Measurements from ENCODE around the gene NPTX2. TPM values are rescaled to one million over a fixed set of nuclear protein-coding genes. Genes with fewer than 3 reads are reported as not detected.

Gene NPTX2
- polyA plus RNA-seq, 1 donor from 2014 or later, result 0.98 TPM

DNA sequence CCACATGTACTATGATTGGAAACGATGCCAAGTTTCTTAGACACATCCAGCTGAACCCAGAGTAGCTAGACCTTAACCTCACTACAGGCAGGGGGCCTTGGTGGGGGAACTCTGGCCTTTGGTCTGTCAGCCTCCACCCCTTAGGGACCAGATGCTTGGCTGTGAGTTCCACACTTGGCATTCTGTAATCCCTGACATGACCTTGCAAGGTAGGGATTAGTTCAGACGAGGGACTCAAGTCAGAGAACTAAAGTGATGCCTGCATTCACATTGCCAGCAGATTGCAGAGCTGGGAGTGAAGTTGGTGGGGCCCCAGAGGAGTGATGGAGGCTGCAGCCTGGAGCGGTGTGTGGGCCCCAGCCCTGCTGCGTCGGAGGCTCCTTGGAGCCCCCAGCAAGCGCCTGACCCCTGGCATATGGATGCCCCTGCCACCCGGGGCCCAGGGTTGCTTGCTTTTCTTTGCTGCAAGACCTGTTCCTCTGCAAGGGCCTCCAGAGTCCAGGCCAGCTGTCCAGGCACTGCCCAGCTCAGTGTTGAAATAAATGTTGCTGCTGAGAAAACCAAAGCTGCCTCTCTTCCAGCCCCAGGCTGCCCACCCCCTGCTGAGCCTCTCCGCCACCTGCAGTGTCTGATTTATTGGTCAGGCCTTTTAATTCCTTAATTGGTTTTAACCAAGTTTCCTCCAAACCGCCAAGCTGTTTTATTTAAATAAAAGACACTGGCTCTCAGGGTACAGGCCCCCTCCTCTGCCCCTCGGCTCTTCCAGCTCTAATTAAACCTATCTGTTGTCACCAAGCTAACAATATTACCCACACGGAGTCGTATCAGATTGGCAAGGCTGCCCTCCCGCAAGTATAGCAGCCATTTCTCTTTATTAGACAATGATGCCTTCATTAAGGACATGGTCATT, 4.7 kb downstream of the NPTX2 start:
- H3K4me3 ChIP-seq (ENCODE audit: low read length), result no peak overlapping the region
- H2AFZ ChIP-seq (ENCODE audit: low read depth, low read length), result no peak overlapping the region
- no peak overlapping the region for H3K27ac ChIP-seq (ENCODE audit: low read length)
- no peaks in the 10 kb centered on the region for H3K9me2 ChIP-seq (ENCODE audit: insufficient read depth, low read length)
- H3K27me3 ChIP-seq (ENCODE audit: insufficient read depth, low read depth, low read length), result peaks cover 35% of the 10 kb centered on the region
- TF ChIP-seq EP300 (conservative IDR thresholded peaks at IDR 0.05; ENCODE audit: poor library complexity, severe bottlenecking) (no peak), TAF1 (IDR thresholded peaks at IDR 0.05; ENCODE audit: low read depth) (no peak), SMC3 (conservative IDR thresholded peaks at IDR 0.05; ENCODE audit: poor library complexity) (no peak), EZH2 (IDR thresholded peaks at IDR 0.05; ENCODE audit: borderline replicate concordance, insufficient read depth, low read length, poor library complexity, severe bottlenecking) (no peak), POLR2AphosphoS5 (IDR thresholded peaks at IDR 0.05) (no peak), MXI1 (conservative IDR thresholded peaks at IDR 0.05; ENCODE audit: poor library complexity, severe bottlenecking) (no peak), RAD21 (conservative IDR thresholded peaks at IDR 0.05) (no peak)
- TF ChIP-seq, protein P1, sequence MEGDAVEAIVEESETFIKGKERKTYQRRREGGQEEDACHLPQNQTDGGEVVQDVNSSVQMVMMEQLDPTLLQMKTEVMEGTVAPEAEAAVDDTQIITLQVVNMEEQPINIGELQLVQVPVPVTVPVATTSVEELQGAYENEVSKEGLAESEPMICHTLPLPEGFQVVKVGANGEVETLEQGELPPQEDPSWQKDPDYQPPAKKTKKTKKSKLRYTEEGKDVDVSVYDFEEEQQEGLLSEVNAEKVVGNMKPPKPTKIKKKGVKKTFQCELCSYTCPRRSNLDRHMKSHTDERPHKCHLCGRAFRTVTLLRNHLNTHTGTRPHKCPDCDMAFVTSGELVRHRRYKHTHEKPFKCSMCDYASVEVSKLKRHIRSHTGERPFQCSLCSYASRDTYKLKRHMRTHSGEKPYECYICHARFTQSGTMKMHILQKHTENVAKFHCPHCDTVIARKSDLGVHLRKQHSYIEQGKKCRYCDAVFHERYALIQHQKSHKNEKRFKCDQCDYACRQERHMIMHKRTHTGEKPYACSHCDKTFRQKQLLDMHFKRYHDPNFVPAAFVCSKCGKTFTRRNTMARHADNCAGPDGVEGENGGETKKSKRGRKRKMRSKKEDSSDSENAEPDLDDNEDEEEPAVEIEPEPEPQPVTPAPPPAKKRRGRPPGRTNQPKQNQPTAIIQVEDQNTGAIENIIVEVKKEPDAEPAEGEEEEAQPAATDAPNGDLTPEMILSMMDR (IDR thresholded peaks at IDR 0.05; ENCODE audit: poor library complexity, severe bottlenecking), result no peak
- TF ChIP-seq, protein P2, sequence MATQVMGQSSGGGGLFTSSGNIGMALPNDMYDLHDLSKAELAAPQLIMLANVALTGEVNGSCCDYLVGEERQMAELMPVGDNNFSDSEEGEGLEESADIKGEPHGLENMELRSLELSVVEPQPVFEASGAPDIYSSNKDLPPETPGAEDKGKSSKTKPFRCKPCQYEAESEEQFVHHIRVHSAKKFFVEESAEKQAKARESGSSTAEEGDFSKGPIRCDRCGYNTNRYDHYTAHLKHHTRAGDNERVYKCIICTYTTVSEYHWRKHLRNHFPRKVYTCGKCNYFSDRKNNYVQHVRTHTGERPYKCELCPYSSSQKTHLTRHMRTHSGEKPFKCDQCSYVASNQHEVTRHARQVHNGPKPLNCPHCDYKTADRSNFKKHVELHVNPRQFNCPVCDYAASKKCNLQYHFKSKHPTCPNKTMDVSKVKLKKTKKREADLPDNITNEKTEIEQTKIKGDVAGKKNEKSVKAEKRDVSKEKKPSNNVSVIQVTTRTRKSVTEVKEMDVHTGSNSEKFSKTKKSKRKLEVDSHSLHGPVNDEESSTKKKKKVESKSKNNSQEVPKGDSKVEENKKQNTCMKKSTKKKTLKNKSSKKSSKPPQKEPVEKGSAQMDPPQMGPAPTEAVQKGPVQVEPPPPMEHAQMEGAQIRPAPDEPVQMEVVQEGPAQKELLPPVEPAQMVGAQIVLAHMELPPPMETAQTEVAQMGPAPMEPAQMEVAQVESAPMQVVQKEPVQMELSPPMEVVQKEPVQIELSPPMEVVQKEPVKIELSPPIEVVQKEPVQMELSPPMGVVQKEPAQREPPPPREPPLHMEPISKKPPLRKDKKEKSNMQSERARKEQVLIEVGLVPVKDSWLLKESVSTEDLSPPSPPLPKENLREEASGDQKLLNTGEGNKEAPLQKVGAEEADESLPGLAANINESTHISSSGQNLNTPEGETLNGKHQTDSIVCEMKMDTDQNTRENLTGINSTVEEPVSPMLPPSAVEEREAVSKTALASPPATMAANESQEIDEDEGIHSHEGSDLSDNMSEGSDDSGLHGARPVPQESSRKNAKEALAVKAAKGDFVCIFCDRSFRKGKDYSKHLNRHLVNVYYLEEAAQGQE (IDR thresholded peaks at IDR 0.05; ENCODE audit: borderline replicate concordance), result no peak
- H3K36me3 ChIP-seq (ENCODE audit: insufficient read depth, low read length), result no peaks in the 10 kb centered on the region
- H3K9ac ChIP-seq (ENCODE audit: low read length), result no peak overlapping the region
- no peaks in the 10 kb centered on the region for H3K9me3 ChIP-seq (ENCODE audit: low read length)
- H3K4me2 ChIP-seq (ENCODE audit: low read length), result no peak overlapping the region
- no peaks in the 10 kb centered on the region for H3K79me2 ChIP-seq (replicated peaks; ENCODE audit: insufficient read depth, low read length)
- no peaks in the 10 kb centered on the region for H4K20me1 ChIP-seq (ENCODE audit: insufficient read depth)
- no peaks in the 10 kb centered on the region for H3F3A ChIP-seq (ENCODE audit: insufficient read depth, low read length, poor library complexity, severe bottlenecking)

DNA sequence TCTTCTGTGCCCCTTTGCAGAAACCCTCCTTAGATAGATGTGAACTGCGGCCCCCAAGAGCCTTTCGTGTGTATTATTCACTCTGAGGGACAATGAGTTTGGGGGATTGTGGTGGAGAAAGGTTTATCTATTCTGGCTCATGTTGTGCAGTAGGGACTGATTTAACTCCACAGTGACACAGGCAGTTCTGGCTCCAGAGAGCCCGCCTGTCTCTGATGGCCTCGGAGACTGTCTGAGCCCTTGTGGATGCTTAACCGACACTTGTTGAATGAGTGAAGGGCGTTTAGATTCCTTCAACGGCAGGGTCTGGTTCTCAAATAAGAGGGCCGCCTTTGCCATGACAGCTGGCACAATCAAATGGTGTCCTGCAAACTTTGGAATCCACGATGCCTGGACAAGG, 5.8 kb downstream of the NPTX2 start:
- no peak overlapping the region for H3K4me2 ChIP-seq (ENCODE audit: low read length)
- no peaks in the 10 kb centered on the region for H3K79me2 ChIP-seq (replicated peaks; ENCODE audit: insufficient read depth, low read length)
- H4K20me1 ChIP-seq (ENCODE audit: insufficient read depth), result no peaks in the 10 kb centered on the region
- no peaks in the 10 kb centered on the region for H3K36me3 ChIP-seq (ENCODE audit: insufficient read depth, low read length)
- no peak overlapping the region for H3K27ac ChIP-seq (ENCODE audit: low read length)
- peaks cover 27% of the 10 kb centered on the region for H3K27me3 ChIP-seq (ENCODE audit: insufficient read depth, low read depth, low read length)
- H2AFZ ChIP-seq (ENCODE audit: low read depth, low read length), result no peak overlapping the region
- H3K9me3 ChIP-seq (ENCODE audit: low read length), result no peaks in the 10 kb centered on the region
- H3K9me2 ChIP-seq (ENCODE audit: insufficient read depth, low read length), result no peaks in the 10 kb centered on the region
- TF ChIP-seq, protein P2 (IDR thresholded peaks at IDR 0.05; ENCODE audit: borderline replicate concordance), result no peak
- TF ChIP-seq TAF1 (IDR thresholded peaks at IDR 0.05; ENCODE audit: low read depth) (no peak), EZH2 (IDR thresholded peaks at IDR 0.05; ENCODE audit: borderline replicate concordance, insufficient read depth, low read length, poor library complexity, severe bottlenecking) (no peak), POLR2AphosphoS5 (IDR thresholded peaks at IDR 0.05) (no peak), SMC3 (conservative IDR thresholded peaks at IDR 0.05; ENCODE audit: poor library complexity) (no peak), RAD21 (conservative IDR thresholded peaks at IDR 0.05) (no peak), MXI1 (conservative IDR thresholded peaks at IDR 0.05; ENCODE audit: poor library complexity, severe bottlenecking) (no peak), EP300 (conservative IDR thresholded peaks at IDR 0.05; ENCODE audit: poor library complexity, severe bottlenecking) (no peak)
- TF ChIP-seq, protein P1 (IDR thresholded peaks at IDR 0.05; ENCODE audit: poor library complexity, severe bottlenecking), result no peak
- no peak overlapping the region for H3K9ac ChIP-seq (ENCODE audit: low read length)
- no peaks in the 10 kb centered on the region for H3F3A ChIP-seq (ENCODE audit: insufficient read depth, low read length, poor library complexity, severe bottlenecking)
- H3K4me3 ChIP-seq (ENCODE audit: low read length), result no peak overlapping the region
